ENCODE measurements around the gene TXLNB.

DNA sequence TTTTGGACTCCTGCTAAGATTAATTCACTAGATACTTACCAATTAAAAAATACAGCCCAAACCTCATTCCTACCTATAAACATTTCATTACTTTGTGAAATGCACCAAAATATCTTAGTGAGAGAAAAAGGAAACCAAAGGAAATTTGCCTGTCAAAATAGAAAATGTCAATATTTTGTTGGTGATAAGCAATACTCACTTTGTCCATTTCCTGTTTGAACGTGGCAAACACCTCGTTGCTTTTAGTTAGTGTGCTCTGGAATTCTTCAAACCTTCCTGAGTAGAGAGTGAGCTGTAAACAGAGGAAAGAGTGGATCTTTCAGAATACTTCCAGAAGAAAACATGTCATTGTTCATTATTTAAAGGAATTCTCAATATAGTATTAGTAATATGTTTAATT lies 44.2 kb downstream of the TXLNB start:
- TF ChIP-seq, protein P1, sequence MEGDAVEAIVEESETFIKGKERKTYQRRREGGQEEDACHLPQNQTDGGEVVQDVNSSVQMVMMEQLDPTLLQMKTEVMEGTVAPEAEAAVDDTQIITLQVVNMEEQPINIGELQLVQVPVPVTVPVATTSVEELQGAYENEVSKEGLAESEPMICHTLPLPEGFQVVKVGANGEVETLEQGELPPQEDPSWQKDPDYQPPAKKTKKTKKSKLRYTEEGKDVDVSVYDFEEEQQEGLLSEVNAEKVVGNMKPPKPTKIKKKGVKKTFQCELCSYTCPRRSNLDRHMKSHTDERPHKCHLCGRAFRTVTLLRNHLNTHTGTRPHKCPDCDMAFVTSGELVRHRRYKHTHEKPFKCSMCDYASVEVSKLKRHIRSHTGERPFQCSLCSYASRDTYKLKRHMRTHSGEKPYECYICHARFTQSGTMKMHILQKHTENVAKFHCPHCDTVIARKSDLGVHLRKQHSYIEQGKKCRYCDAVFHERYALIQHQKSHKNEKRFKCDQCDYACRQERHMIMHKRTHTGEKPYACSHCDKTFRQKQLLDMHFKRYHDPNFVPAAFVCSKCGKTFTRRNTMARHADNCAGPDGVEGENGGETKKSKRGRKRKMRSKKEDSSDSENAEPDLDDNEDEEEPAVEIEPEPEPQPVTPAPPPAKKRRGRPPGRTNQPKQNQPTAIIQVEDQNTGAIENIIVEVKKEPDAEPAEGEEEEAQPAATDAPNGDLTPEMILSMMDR (IDR thresholded peaks at IDR 0.05), result no peak
- TF ChIP-seq EP300 (IDR thresholded peaks at IDR 0.05), result no peak
- TF ChIP-seq POLR2AphosphoS5 (IDR thresholded peaks at IDR 0.05), result no peak

Data from upper lobe of left lung (tissue), 4 donors.